ENCODE data around the gene SPNS3. TPM values are rescaled to one million over a fixed set of nuclear protein-coding genes. Genes with fewer than 3 reads are reported as not detected.
A peak's percentile ranks its signal among the peaks of the same experiment; 100 is the strongest.

The SPNS3 gene
- total RNA-seq, 1 donor from 2014 or later: not detected

DNA sequence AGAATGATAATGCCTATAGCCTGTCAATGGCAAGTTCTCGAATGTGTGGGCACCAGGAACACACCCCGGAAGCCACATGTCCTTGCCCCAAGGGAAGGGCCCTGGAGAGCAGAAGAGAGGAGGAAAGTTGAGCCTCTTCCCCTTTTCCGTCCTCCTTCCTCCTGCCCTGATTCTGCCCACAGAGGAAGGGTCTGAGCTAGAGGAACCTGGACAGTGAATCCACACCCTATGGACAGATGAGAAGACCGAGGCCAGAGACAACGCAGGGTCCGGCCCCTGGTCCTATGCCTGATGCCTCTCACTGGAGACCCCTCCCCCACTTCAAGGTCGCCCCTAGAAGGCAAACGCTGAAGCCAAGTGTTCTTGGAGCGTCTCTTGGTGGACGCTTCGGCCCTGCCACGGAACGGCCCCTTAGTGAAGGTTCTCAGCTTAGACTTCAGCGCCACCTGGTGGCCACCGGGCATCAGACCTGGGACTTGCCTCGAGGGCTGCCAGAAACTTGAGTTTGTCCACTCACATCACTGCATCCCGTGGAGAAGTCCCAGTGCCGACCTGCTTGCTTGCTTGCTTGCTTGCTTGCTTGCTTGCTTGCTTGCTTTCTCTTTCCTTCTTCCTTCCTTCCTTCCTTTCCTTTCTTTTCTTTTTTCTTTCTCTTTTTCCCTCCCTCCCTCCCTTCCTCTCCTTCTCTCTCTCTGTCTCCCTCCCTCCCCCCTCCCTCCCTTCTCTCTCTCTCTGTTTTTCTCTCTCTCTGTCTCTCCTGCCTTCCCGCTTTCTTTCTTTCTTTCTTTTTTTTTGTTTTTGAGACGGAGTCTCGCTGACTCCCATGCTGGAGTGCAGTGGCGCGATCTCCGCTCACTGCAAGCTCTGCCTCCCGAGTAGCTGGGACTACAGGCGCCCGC, 20.6 kb upstream of the SPNS3 start:
- peak; percentile 42 to 96 for DNase-seq (ENCODE audit: low spot score in 2 of 2)
- Histone ChIP-seq H3K4me3 (no peak overlapping the region), H3K36me3 (no peaks in the 10 kb centered on the region), H3K27ac (no peak overlapping the region), H3K4me1 (peaks cover 0 to 4% of the 10 kb centered on the region in 2 donors), H3K27me3 (no peaks in the 10 kb centered on the region), H3K9me3 (no peaks in the 10 kb centered on the region)
- intact Hi-C loops (cut with DNase I): loop anchor here (1.0 to 5.0 kb wide), 3 partner anchors 111 to 216 kb away; no protein-coding TSS in a partner anchor
- TF ChIP-seq, protein P1, sequence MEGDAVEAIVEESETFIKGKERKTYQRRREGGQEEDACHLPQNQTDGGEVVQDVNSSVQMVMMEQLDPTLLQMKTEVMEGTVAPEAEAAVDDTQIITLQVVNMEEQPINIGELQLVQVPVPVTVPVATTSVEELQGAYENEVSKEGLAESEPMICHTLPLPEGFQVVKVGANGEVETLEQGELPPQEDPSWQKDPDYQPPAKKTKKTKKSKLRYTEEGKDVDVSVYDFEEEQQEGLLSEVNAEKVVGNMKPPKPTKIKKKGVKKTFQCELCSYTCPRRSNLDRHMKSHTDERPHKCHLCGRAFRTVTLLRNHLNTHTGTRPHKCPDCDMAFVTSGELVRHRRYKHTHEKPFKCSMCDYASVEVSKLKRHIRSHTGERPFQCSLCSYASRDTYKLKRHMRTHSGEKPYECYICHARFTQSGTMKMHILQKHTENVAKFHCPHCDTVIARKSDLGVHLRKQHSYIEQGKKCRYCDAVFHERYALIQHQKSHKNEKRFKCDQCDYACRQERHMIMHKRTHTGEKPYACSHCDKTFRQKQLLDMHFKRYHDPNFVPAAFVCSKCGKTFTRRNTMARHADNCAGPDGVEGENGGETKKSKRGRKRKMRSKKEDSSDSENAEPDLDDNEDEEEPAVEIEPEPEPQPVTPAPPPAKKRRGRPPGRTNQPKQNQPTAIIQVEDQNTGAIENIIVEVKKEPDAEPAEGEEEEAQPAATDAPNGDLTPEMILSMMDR (IDR thresholded peaks at IDR 0.05): peak; percentile 89 to 94 (median 89)

DNA sequence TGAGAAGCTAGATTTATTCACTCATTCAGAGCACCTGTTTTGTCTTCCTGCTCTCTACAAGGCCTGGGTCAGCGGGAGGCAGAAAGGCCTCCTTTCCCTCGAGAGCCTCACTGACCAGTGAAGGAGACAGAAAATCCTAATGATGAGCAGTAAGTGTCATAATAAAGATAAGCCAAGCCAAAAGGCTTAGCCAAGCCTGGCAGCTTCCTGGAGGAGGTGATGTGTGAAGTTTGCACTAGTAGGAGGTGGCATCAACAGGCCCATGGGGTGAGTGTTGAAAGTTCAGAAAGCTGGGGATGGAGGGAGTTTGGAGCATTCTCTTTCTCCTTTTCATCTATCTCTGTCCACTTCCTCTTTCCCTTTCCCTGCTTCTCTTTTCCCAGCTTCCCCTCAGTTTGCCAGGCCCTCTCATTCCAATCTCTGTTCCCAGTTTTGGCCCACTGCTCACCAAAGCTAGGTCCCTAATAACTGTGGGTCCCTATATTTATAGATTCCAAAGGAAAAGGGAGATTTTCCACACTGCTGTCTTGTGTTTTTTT, 16.5 kb upstream of the SPNS3 start:
- TF ChIP-seq, protein P1 (IDR thresholded peaks at IDR 0.05): no peak
- DNase-seq (ENCODE audit: low spot score in 2 of 2): no peak
- H3K27me3 ChIP-seq: no peaks in the 10 kb centered on the region
- H3K4me3 ChIP-seq: no peak overlapping the region
- no peaks in the 10 kb centered on the region for H3K9me3 ChIP-seq
- intact Hi-C loops (cut with DNase I): no loop called here
- no peaks in the 10 kb centered on the region for H3K36me3 ChIP-seq
- H3K27ac ChIP-seq: no peak overlapping the region
- H3K4me1 ChIP-seq: peaks cover 0 to 6% of the 10 kb centered on the region in 2 donors

DNA sequence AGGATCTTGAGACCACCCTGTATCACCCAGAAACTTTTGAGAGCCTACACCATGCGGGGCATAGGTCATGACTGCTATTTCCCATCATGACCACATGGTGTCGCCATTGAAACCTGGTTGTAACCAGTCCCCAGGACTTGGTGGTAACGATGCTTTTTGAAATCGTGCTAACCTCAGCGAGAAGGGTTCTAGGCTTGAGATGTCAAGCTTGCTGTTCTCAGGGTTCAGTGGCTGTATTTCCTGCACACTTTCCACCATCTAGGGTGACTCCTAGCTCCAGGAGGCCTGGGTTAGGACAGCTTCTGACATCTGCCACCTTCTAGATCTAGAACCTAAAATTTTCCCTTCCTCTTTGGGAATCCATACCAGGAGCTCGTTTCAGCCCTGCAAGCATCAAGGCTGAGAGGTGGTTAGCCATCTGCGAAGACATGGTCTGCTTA, 13.0 kb upstream of the SPNS3 start:
- intact Hi-C loops (cut with DNase I): loop anchor here (1.0 to 5.0 kb wide), 4 partner anchors 77 to 206 kb away; partner anchors contain the start of gene SPNS2
- TF ChIP-seq, protein P1 (IDR thresholded peaks at IDR 0.05): peak; percentile 72 to 88 (median 80)
- no peaks in the 10 kb centered on the region for H3K9me3 ChIP-seq
- no peaks in the 10 kb centered on the region for H3K27me3 ChIP-seq
- H3K27ac ChIP-seq: no peak overlapping the region
- no peaks in the 10 kb centered on the region for H3K36me3 ChIP-seq
- peak in 1 of 2 donors; percentile 77 for DNase-seq (ENCODE audit: low spot score in 2 of 2)
- no peak overlapping the region for H3K4me3 ChIP-seq
- peaks cover 0 to 2% of the 10 kb centered on the region in 2 donors for H3K4me1 ChIP-seq

DNA sequence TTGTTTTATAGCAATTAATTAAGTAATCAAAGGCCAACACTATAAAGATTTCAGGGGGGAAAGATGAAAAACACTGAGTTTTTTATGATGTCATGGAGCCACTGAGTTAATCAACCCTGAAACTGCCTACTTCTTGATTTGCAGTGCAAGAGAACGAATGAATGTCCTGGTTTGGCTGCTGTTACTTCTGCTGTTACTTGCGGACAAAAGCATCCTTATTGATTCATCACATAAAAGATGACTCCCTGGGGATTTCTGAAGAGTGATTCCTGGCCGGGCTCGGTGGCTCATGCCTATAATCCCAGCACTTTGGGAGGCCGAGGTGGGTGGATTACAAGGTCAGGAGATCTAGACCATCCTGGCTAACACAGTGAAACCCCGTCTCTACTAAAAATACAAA, 10.9 kb upstream of the SPNS3 start:
- H3K27me3 ChIP-seq: no peaks in the 10 kb centered on the region
- H3K4me1 ChIP-seq: peaks cover 0 to 2% of the 10 kb centered on the region in 2 donors
- intact Hi-C loops (cut with DNase I): loop anchor here (5.0 kb wide), 3 partner anchors 74 to 144 kb away; partner anchors contain the start of gene SPNS2
- no peak for DNase-seq (ENCODE audit: low spot score in 2 of 2)
- no peak overlapping the region for H3K27ac ChIP-seq
- TF ChIP-seq, protein P1 (IDR thresholded peaks at IDR 0.05): no peak
- H3K9me3 ChIP-seq: no peaks in the 10 kb centered on the region
- H3K36me3 ChIP-seq: no peaks in the 10 kb centered on the region
- H3K4me3 ChIP-seq: no peak overlapping the region

DNA sequence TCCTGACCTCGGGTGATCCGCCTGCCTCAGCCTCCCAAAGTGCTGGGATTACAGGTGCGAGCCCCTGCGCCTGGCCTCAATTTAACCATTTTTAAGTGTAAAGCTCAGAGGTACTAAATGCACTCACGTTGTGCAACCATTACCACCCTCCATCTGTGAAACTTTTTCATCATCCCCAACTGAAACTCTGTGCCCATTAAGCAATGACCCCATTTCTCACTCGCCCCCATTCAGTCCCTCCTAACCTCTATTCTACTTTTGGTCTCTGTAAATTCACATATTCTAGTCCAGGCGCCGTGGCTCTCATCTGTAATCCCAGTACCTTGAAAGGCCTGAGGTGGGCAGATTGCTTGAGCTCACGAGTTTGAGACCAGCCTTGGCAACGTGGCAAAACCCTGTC, 8.3 kb upstream of the SPNS3 start:
- no peaks in the 10 kb centered on the region for H3K27me3 ChIP-seq
- intact Hi-C loops (cut with DNase I): no loop called here
- H3K27ac ChIP-seq: no peak overlapping the region
- H3K36me3 ChIP-seq: no peaks in the 10 kb centered on the region
- peaks cover 0 to 2% of the 10 kb centered on the region in 2 donors for H3K4me1 ChIP-seq
- H3K9me3 ChIP-seq: no peaks in the 10 kb centered on the region
- no peak overlapping the region for H3K4me3 ChIP-seq
- TF ChIP-seq, protein P1 (IDR thresholded peaks at IDR 0.05): no peak
- DNase-seq (ENCODE audit: low spot score in 2 of 2): no peak

Measured in ascending aorta (tissue), 2 donors.